ENCODE data around the gene NOS1AP.

NOS1AP gene

DNA sequence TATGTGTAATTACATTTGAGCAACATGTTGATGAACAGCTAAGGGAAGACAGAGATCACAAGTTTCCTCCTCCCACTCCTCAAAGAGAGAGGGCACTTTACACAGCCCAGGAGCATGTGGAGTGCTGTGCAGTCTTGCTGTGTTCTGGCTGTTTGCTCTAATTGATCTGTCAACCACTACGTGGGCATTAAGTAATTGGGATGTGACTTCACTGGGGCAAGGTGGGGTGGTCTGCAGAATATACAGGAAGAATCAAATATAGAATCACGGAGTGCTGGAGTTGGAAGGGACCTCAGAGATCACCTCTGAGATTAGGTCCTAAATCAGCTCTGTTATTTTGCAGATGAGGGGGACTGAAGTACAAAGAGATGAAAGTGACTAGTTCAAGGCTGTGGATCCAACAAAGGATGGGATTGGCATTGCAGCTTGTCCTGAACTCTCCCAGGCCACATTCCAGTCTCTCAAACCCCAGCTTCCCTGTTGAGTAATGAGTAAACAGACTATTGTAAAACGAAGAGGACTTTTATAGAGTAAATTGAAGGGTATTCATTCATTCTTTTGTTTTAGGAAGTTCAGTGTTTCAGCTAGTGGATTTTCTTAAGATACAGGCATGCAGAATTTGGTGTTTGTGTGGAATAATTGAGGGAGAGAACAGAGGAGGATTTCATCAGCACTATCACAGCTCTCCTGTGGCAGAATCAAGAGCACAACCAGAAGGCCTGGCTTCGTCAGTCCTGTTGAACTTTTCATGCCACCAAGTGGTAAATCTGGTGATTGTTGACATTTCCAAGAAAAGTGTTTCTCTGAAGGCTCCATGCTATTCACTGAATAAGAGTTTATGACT, 22.4 kb downstream of the NOS1AP start:
- TF ChIP-seq, protein P1, sequence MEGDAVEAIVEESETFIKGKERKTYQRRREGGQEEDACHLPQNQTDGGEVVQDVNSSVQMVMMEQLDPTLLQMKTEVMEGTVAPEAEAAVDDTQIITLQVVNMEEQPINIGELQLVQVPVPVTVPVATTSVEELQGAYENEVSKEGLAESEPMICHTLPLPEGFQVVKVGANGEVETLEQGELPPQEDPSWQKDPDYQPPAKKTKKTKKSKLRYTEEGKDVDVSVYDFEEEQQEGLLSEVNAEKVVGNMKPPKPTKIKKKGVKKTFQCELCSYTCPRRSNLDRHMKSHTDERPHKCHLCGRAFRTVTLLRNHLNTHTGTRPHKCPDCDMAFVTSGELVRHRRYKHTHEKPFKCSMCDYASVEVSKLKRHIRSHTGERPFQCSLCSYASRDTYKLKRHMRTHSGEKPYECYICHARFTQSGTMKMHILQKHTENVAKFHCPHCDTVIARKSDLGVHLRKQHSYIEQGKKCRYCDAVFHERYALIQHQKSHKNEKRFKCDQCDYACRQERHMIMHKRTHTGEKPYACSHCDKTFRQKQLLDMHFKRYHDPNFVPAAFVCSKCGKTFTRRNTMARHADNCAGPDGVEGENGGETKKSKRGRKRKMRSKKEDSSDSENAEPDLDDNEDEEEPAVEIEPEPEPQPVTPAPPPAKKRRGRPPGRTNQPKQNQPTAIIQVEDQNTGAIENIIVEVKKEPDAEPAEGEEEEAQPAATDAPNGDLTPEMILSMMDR (IDR thresholded peaks at IDR 0.05; ENCODE audit: insufficient read depth, low read depth, low read length, missing control alignments), result no peak
- no peak for DNase-seq (ENCODE audit: low read depth)

DNA sequence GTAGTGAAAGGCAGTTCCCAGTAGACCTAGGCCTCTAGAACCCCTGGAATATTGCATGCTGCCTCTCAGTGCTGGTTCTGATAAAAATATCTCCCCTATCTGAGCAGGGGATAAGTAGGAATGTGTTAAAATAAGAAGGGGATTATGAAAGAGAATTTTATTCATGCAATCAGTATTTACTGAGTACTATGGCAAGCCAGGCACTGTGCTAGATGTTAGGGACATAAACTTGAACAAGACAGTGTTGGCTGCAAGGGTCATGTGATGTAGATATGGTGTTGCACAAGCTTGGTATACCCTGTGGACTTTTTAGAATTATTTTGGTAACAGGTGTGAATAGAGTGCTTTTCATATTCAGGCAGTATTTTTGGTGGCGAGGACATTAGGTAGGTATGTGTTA, 23.6 kb downstream of the NOS1AP start:
- no peak for DNase-seq (ENCODE audit: low read depth)
- TF ChIP-seq, protein P1 (IDR thresholded peaks at IDR 0.05; ENCODE audit: insufficient read depth, low read depth, low read length, missing control alignments), result no peak
- H3K4me3 ChIP-seq (ENCODE audit: low read depth, low read length), result no peak overlapping the region

More for the DNA sequence above, 22.4 kb downstream of the NOS1AP start:
- H3K4me3 ChIP-seq (ENCODE audit: low read depth, low read length), result no peak overlapping the region

DNA sequence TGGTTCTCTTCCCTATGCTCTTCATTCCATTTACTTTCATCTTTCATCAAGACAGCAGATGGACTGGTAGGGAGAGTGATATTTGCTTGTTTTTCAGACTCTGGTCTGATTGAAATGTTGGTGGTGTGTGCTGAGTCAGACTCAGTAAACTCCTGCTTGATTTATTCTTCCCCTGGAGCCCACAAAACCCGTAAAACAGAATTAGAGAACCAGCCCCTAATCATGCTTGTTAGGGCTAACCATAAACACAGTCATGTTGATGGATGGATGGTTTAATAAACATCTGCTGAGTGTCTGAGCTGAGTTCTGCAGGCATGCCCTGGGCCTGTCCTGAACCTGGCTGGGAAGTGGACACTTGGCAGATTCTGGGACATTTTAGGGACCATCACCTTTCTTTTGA, 24.8 kb downstream of the NOS1AP start:
- DNase-seq (ENCODE audit: low read depth), result no peak
- TF ChIP-seq, protein P1 (IDR thresholded peaks at IDR 0.05; ENCODE audit: insufficient read depth, low read depth, low read length, missing control alignments), result no peak
- no peak overlapping the region for H3K4me3 ChIP-seq (ENCODE audit: low read depth, low read length)

DNA sequence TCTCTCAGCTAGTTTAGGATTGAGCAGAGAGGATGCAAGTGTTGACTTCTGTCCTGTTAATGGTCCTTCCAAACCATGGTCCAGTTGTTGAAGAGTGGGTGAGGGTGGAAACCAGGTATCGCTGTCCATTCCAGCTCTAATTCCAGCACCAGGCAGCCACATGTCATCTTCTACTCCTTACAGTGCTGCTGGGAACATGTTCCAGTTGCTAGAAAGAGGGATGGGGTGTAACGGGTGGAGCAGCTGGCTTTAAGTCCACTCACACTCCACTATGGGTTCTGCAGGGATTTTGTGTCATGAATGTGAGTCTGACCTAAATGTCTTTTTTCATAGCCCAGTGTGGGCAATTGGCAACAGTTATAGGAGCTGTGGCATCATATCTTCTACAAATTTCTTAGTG, 25.2 kb downstream of the NOS1AP start:
- H3K4me3 ChIP-seq (ENCODE audit: low read depth, low read length), result no peak overlapping the region
- TF ChIP-seq, protein P1 (IDR thresholded peaks at IDR 0.05; ENCODE audit: insufficient read depth, low read depth, low read length, missing control alignments), result no peak
- DNase-seq (ENCODE audit: low read depth), result no peak

DNA sequence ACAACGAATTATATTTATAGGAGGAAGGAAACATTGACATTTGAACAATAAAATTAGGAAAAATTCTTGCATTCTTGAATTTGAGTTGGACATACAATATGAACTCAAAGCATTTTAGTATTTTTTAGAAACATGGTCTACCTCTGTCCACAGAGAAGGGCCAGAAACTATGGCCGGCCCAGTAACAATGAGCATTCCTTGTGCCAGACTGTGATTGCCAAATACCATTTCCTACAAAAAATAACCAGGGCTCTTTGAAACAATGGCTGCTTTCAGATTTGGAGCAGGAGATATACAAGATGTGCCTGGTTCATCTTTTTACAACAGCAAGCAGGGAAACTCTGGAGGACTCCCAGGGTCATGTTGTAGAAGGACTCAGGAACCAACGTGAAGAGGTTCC, 38.4 kb downstream of the NOS1AP start:
- TF ChIP-seq, protein P1 (IDR thresholded peaks at IDR 0.05; ENCODE audit: insufficient read depth, low read depth, low read length, missing control alignments), result no peak
- DNase-seq (ENCODE audit: low read depth), result no peak
- H3K4me3 ChIP-seq (ENCODE audit: low read depth, low read length), result no peak overlapping the region

DNA sequence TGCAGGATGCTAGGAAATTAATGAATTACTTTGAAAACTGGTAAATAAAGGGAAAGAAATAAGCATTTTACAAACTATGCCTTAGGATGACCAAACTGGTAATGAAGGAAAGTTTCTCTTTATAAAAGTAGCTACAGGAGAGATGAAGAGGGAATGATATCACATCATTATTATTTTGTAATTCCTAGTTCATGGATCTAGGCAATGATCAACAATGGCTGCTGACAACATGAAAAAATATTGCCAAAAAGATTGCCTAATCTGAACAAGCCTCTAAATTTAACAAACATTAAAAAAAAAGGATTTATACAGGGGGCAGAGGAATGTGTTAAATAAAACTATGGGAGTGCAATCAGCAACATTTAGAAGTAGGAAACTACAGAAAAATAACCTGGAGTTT, 38.9 kb downstream of the NOS1AP start:
- DNase-seq (ENCODE audit: low read depth), result no peak
- TF ChIP-seq, protein P1 (IDR thresholded peaks at IDR 0.05; ENCODE audit: insufficient read depth, low read depth, low read length, missing control alignments), result no peak
- no peak overlapping the region for H3K4me3 ChIP-seq (ENCODE audit: low read depth, low read length)

DNA sequence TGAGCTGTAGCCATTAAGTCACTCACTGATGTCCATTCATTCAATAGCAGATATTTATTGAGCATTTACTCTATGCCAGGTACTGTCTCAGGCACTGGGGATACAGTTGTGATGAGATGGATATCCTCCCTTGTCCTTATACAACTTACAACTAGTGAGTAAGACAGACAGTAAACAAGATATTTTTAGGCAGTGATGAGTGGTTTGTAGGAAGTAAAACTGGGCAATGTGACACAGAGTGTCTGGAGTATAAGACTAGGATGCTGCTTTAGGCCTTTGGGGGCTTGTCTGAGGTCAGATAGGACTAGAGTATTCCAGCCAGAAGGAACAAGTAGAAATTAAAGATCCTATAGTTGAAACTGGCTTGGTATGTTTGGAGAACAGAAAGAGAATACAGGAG, 41.4 kb downstream of the NOS1AP start:
- H3K4me3 ChIP-seq (ENCODE audit: low read depth, low read length), result no peak overlapping the region
- TF ChIP-seq, protein P1 (IDR thresholded peaks at IDR 0.05; ENCODE audit: insufficient read depth, low read depth, low read length, missing control alignments), result no peak
- DNase-seq (ENCODE audit: low read depth), result no peak

Data from GM12865 (cell line).